ENCODE data around the gene IVD.
A peak's percentile ranks its signal among the peaks of the same experiment; 100 is the strongest.

IVD gene

GRCh38 chr15:40421246-40422157 lies 15.9 kb downstream of the IVD start:
- Histone ChIP-seq H3K4me3 (ENCODE audit: low read depth, low read length) (no peak overlapping the region), H3K36me3 (replicated peaks) (peaks cover 7% of the 10 kb centered on the region), H3K27ac (no peak overlapping the region), H3K27me3 (replicated peaks) (no peaks in the 10 kb centered on the region)
- peak; percentile 95 for TF ChIP-seq CTCF (IDR thresholded peaks at IDR 0.05; ENCODE audit: low read depth, low read length, missing control alignments)
- DNase-seq: peak; percentile 35
- in situ Hi-C loops (cut with HindIII; ENCODE audit: low pct_ligation_motif_present, low sequenced_read_pairs): no loop called here

GRCh38 chr15:40424483-40425115 lies 19.0 kb downstream of the IVD start:
- Histone ChIP-seq H3K4me3 (ENCODE audit: low read depth, low read length) (no peak overlapping the region), H3K27me3 (replicated peaks) (peaks cover 1% of the 10 kb centered on the region), H3K36me3 (replicated peaks) (no peaks in the 10 kb centered on the region), H3K27ac (no peak overlapping the region)
- TF ChIP-seq CTCF (IDR thresholded peaks at IDR 0.05; ENCODE audit: low read depth, low read length, missing control alignments): no peak
- in situ Hi-C loops (cut with HindIII; ENCODE audit: low pct_ligation_motif_present, low sequenced_read_pairs): no loop called here
- no peak for DNase-seq

- in situ Hi-C loops (cut with HindIII; ENCODE audit: low pct_ligation_motif_present, low sequenced_read_pairs): no loop called here
- no peak for TF ChIP-seq CTCF (IDR thresholded peaks at IDR 0.05; ENCODE audit: low read depth, low read length, missing control alignments)
- Histone ChIP-seq H3K36me3 (replicated peaks) (no peaks in the 10 kb centered on the region), H3K27ac (no peak overlapping the region), H3K4me3 (ENCODE audit: low read depth, low read length) (no peak overlapping the region), H3K27me3 (replicated peaks) (peaks cover 9% of the 10 kb centered on the region)
- no peak for DNase-seq
Observed at GRCh38 chr15:40425681-40426080, 20.1 kb downstream of the IVD start.

- no peak overlapping the region for H3K27ac ChIP-seq
- in situ Hi-C loops (cut with HindIII; ENCODE audit: low pct_ligation_motif_present, low sequenced_read_pairs): no loop called here
- no peak for DNase-seq
- no peak overlapping the region for H3K4me3 ChIP-seq (ENCODE audit: low read depth, low read length)
- H3K27me3 ChIP-seq (replicated peaks): peaks cover 9% of the 10 kb centered on the region
- no peaks in the 10 kb centered on the region for H3K36me3 ChIP-seq (replicated peaks)
- TF ChIP-seq CTCF (IDR thresholded peaks at IDR 0.05; ENCODE audit: low read depth, low read length, missing control alignments): no peak
Observed at GRCh38 chr15:40427188-40427587, 21.6 kb downstream of the IVD start.

- Histone ChIP-seq H3K36me3 (replicated peaks) (no peaks in the 10 kb centered on the region), H3K4me3 (ENCODE audit: low read depth, low read length) (no peak overlapping the region), H3K27ac (no peak overlapping the region), H3K27me3 (replicated peaks) (peaks cover 9% of the 10 kb centered on the region)
- TF ChIP-seq CTCF (IDR thresholded peaks at IDR 0.05; ENCODE audit: low read depth, low read length, missing control alignments): no peak
- in situ Hi-C loops (cut with HindIII; ENCODE audit: low pct_ligation_motif_present, low sequenced_read_pairs): no loop called here
- no peak for DNase-seq
Observed at GRCh38 chr15:40428185-40428584, 22.6 kb downstream of the IVD start.
